GM23248 (cell line): Measurements from ENCODE around the gene AIFM1.

Source experiments
- EZH2 ChIP-seq: fragments of 200-600 bp; sonication (generic); IDR thresholded peaks from 2 replicates; pipeline ENCODE4 v1.6.1; 2018; ENCODE audit warnings: antibody characterized with exemption, mild to moderate bottlenecking; ENCODE audit not compliant: insufficient read depth, poor library complexity, severe bottlenecking
- EZH2phosphoT487 ChIP-seq: fragments of 200-600 bp; sonication (generic); IDR thresholded peaks from 2 replicates; pipeline ENCODE4 v1.6.1; 2018; ENCODE audit warnings: antibody characterized with exemption, moderate library complexity, mild to moderate bottlenecking, low read depth; ENCODE audit not compliant: insufficient read depth

- TF ChIP-seq EZH2phosphoT487 (no peak), EZH2 (no peak)
Observed at GRCh38 chrX:130184168-130184567, 18.5 kb upstream of the AIFM1 start.
